SK-N-SH (cell line): ENCODE measurements around the gene FGF22. TPM values are rescaled to one million over a fixed set of nuclear protein-coding genes. Genes with fewer than 3 reads are reported as not detected.
A peak's percentile ranks its signal among the peaks of the same experiment; 100 is the strongest.

Experiments
- CTCF ChIA-PET: fragments of 300-600, 350-600 bp; formaldehyde crosslinking; extraction: SDS; loops from one replicate; lab custom pipeline; 2021; lab: Yijun Ruan, JAX
- POLR2A ChIA-PET: fragments of 350-600 bp; sonication (Branson Sonifier 250); formaldehyde crosslinking; extraction: SDS; loops from one replicate; lab custom pipeline; 2020; ENCODE audit warnings: antibody characterized with exemption, inconsistent platforms; lab: Yijun Ruan, JAX
- DNase-seq: peaks from one replicate; pipeline ENCODE4 v3.0.0; 2012
- H2AFZ ChIP-seq: fragments of 200-600 bp; sonication (generic); 2 replicates; pipeline ENCODE4 v1.8.1; 2016; ENCODE audit warnings: antibody characterized with exemption, mild to moderate bottlenecking, low read depth
- H3F3A ChIP-seq: fragments of 200-600 bp; sonication (generic); replicated peaks from 2 replicates; pipeline ENCODE3; 2016; ENCODE audit warnings: antibody characterized with exemption, mild to moderate bottlenecking; ENCODE audit not compliant: insufficient read depth
- H3K27ac ChIP-seq, 2 experiments: fragments of 200-500 bp in 1 of 2; fragments of 200-600 bp in 1 of 2; sonication (Bioruptor generic) in 1 of 2; sonication (generic), shearing (Covaris generic) in 1 of 2; 2 replicates each; pipeline versions ENCODE4 v1.5.1 to v1.6.1; 2014 to 2016; ENCODE audit warnings: low read depth in 2 of 2, inconsistent platforms in 1 of 2, low read length in 1 of 2, mild to moderate bottlenecking in 1 of 2, mixed read lengths in 1 of 2
- H3K27me3 ChIP-seq: fragments of 200-600 bp; sonication (generic), shearing (Covaris generic); 2 replicates; pipeline ENCODE4 v1.6.1; 2016; ENCODE audit warnings: mixed run types; ENCODE audit not compliant: insufficient read depth
- H3K36me3 ChIP-seq, 2 experiments: fragments of 200-500 bp in 1 of 2; fragments of 200-600 bp in 1 of 2; sonication (Bioruptor generic) in 1 of 2; sonication (generic) in 1 of 2; replicated peaks in 1 of 2; 2 replicates each; pipeline versions ENCODE3 to v1.5.1; 2014 to 2016; ENCODE audit warnings: low read length in 1 of 2, mild to moderate bottlenecking in 1 of 2; ENCODE audit not compliant: insufficient read depth in 2 of 2, control insufficient read depth in 1 of 2
- H3K4me1 ChIP-seq, 2 experiments: fragments of 200-500 bp in 1 of 2; fragments of 200-600 bp in 1 of 2; sonication (Bioruptor generic) in 1 of 2; sonication (generic), shearing (Covaris generic) in 1 of 2; 2 replicates each; pipeline versions ENCODE4 v1.5.1 to v1.6.1; 2014 to 2016; ENCODE audit warnings: low read depth in 1 of 2, low read length in 1 of 2, mixed run types in 1 of 2; ENCODE audit not compliant: insufficient read depth in 2 of 2, control insufficient read depth in 1 of 2
- H3K4me2 ChIP-seq: fragments of 200-600 bp; sonication (generic), shearing (Covaris generic); 2 replicates; pipeline ENCODE4 v1.6.1; 2017; ENCODE audit warnings: mixed run types
- H3K4me3 ChIP-seq, 2 experiments: fragments of 200-500 bp in 1 of 2; fragments of 200-600 bp in 1 of 2; sonication (Bioruptor generic) in 1 of 2; sonication (generic), shearing (Covaris generic) in 1 of 2; 2 replicates each; pipeline versions ENCODE4 v1.5.1 to v1.8.1; 2014 to 2016; ENCODE audit warnings: low read depth in 2 of 2, inconsistent platforms in 1 of 2, low read length in 1 of 2, mild to moderate bottlenecking in 1 of 2, mixed read lengths in 1 of 2, moderate library complexity in 1 of 2
- H3K79me2 ChIP-seq: fragments of 200-600 bp; sonication (generic); 2 replicates; pipeline ENCODE4 v1.8.1; 2017; ENCODE audit warnings: mild to moderate bottlenecking; ENCODE audit not compliant: insufficient read depth
- H3K9ac ChIP-seq: fragments of 200-600 bp; sonication (generic); 2 replicates; pipeline ENCODE4 v1.6.1; 2017; ENCODE audit warnings: mixed run types
- H3K9me2 ChIP-seq: fragments of 200-600 bp; sonication (generic); 2 replicates; pipeline ENCODE4 v1.6.1; 2017; ENCODE audit warnings: mixed run types
- H3K9me3 ChIP-seq: fragments of 200-600 bp; sonication (generic); 2 replicates; pipeline ENCODE4 v1.6.1; 2017; ENCODE audit warnings: mixed run types, mild to moderate bottlenecking, moderate library complexity
- H4K20me1 ChIP-seq: fragments of 200-600 bp; sonication (generic); 2 replicates; pipeline ENCODE4 v1.6.1; 2017; ENCODE audit warnings: mild to moderate bottlenecking, mixed run types; ENCODE audit not compliant: insufficient read depth
- ELF1 ChIP-seq: IDR thresholded peaks from 2 replicates; pipeline ENCODE4 v1.4.0; 2012
- EP300 ChIP-seq, 2 experiments: IDR thresholded peaks; 2 replicates each; pipeline versions ENCODE4 v1.4.0 to v1.6.1; 2012; ENCODE audit warnings: borderline replicate concordance in 1 of 2, low read depth in 1 of 2, low read length in 1 of 2
- FOXJ3 ChIP-seq: sonication (generic); formaldehyde crosslinking; IDR thresholded peaks from 2 replicates; pipeline ENCODE4 v1.5.1; 2020; ENCODE audit warnings: mild to moderate bottlenecking, missing genetic modification reagents
- FOXM1 ChIP-seq: IDR thresholded peaks from 2 replicates; pipeline ENCODE4 v1.4.0; 2012; ENCODE audit warnings: low read depth, mild to moderate bottlenecking
- GATA2 ChIP-seq: sonication (generic); formaldehyde crosslinking; IDR thresholded peaks from 2 replicates; pipeline ENCODE4 v1.5.0; 2020; ENCODE audit warnings: mild to moderate bottlenecking, missing genetic modification reagents
- IRF3 ChIP-seq: fragments of 150-350 bp; IDR thresholded peaks from 2 replicates; pipeline ENCODE4 v1.6.1; 2016; ENCODE audit warnings: mild to moderate bottlenecking, low read depth, low read length
- MXI1 ChIP-seq: IDR thresholded peaks from 2 replicates; pipeline ENCODE4 v1.6.1; 2012; ENCODE audit warnings: mild to moderate bottlenecking, low read depth, low read length, improper control_type of control experiment
- NFIC ChIP-seq: IDR thresholded peaks from 2 replicates; pipeline ENCODE4 v1.4.0; 2012; ENCODE audit warnings: borderline replicate concordance
- NRF1 ChIP-seq: IDR thresholded peaks from 2 replicates; pipeline ENCODE4 v1.6.1; 2012; ENCODE audit warnings: low read depth, mild to moderate bottlenecking, low read length
- PBX3 ChIP-seq: IDR thresholded peaks from 2 replicates; pipeline ENCODE4; 2012
- POLR2AphosphoS5 ChIP-seq: IDR thresholded peaks from 2 replicates; pipeline ENCODE4 v1.6.1; 2012; ENCODE audit warnings: low read depth, low read length
- RAD21 ChIP-seq: IDR thresholded peaks from 2 replicates; pipeline ENCODE4 v1.6.1; 2012; ENCODE audit warnings: mild to moderate bottlenecking, low read length
- REST ChIP-seq: IDR thresholded peaks from 2 replicates; pipeline ENCODE4 v1.6.1; 2012; ENCODE audit warnings: mild to moderate bottlenecking, low read depth, low read length, moderate library complexity
- SIN3A ChIP-seq: IDR thresholded peaks from 2 replicates; pipeline ENCODE4 v1.6.1; 2012; ENCODE audit warnings: low read depth, mild to moderate bottlenecking, low read length, moderate library complexity, borderline replicate concordance
- SMC3 ChIP-seq: IDR thresholded peaks from 2 replicates; pipeline ENCODE4 v1.6.1; 2012; ENCODE audit warnings: low read depth, low read length, improper control_type of control experiment
- TAF1 ChIP-seq: IDR thresholded peaks from 2 replicates; pipeline ENCODE4 v1.6.1; 2012; ENCODE audit warnings: low read depth, mild to moderate bottlenecking, low read length, moderate library complexity, borderline replicate concordance
- TCF12 ChIP-seq: IDR thresholded peaks from 2 replicates; pipeline ENCODE4 v1.4.0; 2012
- USF1 ChIP-seq: IDR thresholded peaks from 2 replicates; pipeline ENCODE4 v1.4.0; 2012; ENCODE audit warnings: low read depth, borderline replicate concordance
- YY1 ChIP-seq: IDR thresholded peaks from 2 replicates; pipeline ENCODE4 v1.4.0; 2012; ENCODE audit warnings: low read depth, mild to moderate bottlenecking
- WGBS: methylation state at CpG from one replicate; pipeline ENCODE4 v1.1.6; 2017; ENCODE audit warnings: low lambda C conversion rate; 5-methylcytosine and 5-hydroxymethylcytosine counted together
- polyA plus RNA-seq, 3 experiments: library from polyadenylated mRNA; depleted of rRNA; stranded (reverse); fragments of >200 nt; gene quantifications; 2 replicates each; pipeline ENCODE4 v1.2.3, GENCODE V29; 2012

The FGF22 gene
- polyA plus RNA-seq, 1 of the 3 experiments (the other 2 are of a cell fraction), result 0.62 TPM

- TF ChIP-seq REST (no peak), SMC3 (no peak), NFIC (no peak), NRF1 (no peak), POLR2AphosphoS5 (no peak)
- TF ChIP-seq, all 33 proteins: peak for 0
These were observed 17.9 kb upstream of the FGF22 start (continued) for GRCh38 chr19:621819-622218.

GRCh38 chr19:622666-623065 is 17.0 kb upstream of the FGF22 start:
- TF ChIP-seq ELF1, result no peak
- TF ChIP-seq EP300 (IDR thresholded peaks at IDR 0.05; ENCODE audit: borderline replicate concordance in 1 of 2, low read depth in 1 of 2, low read length in 1 of 2), result no peak
- no peak for TF ChIP-seq GATA2 (CRISPR knock-in tag)
- TF ChIP-seq TAF1, result no peak
- TF ChIP-seq, all 33 proteins: peak for 0

GRCh38 chr19:623175-623916 is 16.3 kb upstream of the FGF22 start:
- H3K27me3 ChIP-seq, result no peaks in the 10 kb centered on the region
- H2AFZ ChIP-seq, result no peak overlapping the region
- peaks cover 4% of the 10 kb centered on the region; the same call in 1 of the 2 replicates for H3K79me2 ChIP-seq
- no peak overlapping the region for H3K9ac ChIP-seq
- no peak overlapping the region for H3K4me2 ChIP-seq
- H4K20me1 ChIP-seq, result 0 out of 2 replicates have a peak, but pooled peaks cover 7% of the 10 kb centered on the region
- CTCF ChIA-PET, result interaction anchor here (1.2 to 1.4 kb wide), 2 partner anchors 35 to 39 kb away, joined by 3 to 6 read pairs; no protein-coding TSS in a partner anchor
- no peaks in the 10 kb centered on the region for H3K9me2 ChIP-seq
- no peaks in the 10 kb centered on the region for H3F3A ChIP-seq
- H3K4me1 ChIP-seq, result no peaks in the 10 kb centered on the region
- H3K9me3 ChIP-seq, result no peaks in the 10 kb centered on the region
- H3K4me3 ChIP-seq, result no peak overlapping the region
- no peak for DNase-seq
- 90% methylated on average over 21 of the region's 44 CpGs for WGBS
- POLR2A ChIA-PET, result no interaction called here
- H3K27ac ChIP-seq, result peak overlapping the region in 1 of 2 experiments; percentile 42; a peak in 2 of 4 replicates
- peaks cover 0 to 33% of the 10 kb centered on the region in 2 experiments for H3K36me3 ChIP-seq
- TF ChIP-seq RAD21, result no peak
- TF ChIP-seq FOXJ3 (CRISPR knock-in tag), result no peak
- no peak for TF ChIP-seq SIN3A
- TF ChIP-seq MXI1, result no peak
- TF ChIP-seq IRF3, result no peak
- no peak for TF ChIP-seq PBX3
- no peak for TF ChIP-seq FOXM1
- TF ChIP-seq TCF12, result no peak
- TF ChIP-seq YY1, result no peak
- TF ChIP-seq TAF1, result no peak
- no peak for TF ChIP-seq USF1

More at GRCh38 chr19:622666-623065, 17.0 kb upstream of the FGF22 start:
- Histone ChIP-seq H3K27me3 (no peaks in the 10 kb centered on the region), H3K4me2 (no peak overlapping the region), H3K79me2 (peaks cover 4% of the 10 kb centered on the region; the same call in 1 of the 2 replicates), H2AFZ (no peak overlapping the region), H3K9ac (no peak overlapping the region), H3K27ac (no peak overlapping the region), H3K4me1 (no peaks in the 10 kb centered on the region), H3K9me2 (no peaks in the 10 kb centered on the region), H3K4me3 (no peak overlapping the region), H4K20me1 (0 out of 2 replicates have a peak, but pooled peaks cover 7% of the 10 kb centered on the region), H3K9me3 (no peaks in the 10 kb centered on the region), H3K36me3 (peaks cover 0 to 38% of the 10 kb centered on the region in 2 experiments), H3F3A (no peaks in the 10 kb centered on the region)
- ChIA-PET CTCF (interaction anchor here (0.8 kb wide), 1 partner anchor 39 kb away, joined by 3 read pairs; no protein-coding TSS in a partner anchor), POLR2A (interaction anchor here (1.0 kb wide), 1 partner anchor 12 kb away, joined by 3 read pairs; no protein-coding TSS in a partner anchor)
- no peak for DNase-seq
- WGBS, result 98% methylated on average over 21 of the region's 37 CpGs
